Measurements from ENCODE around the gene PRLR. TPM values are rescaled to one million over a fixed set of nuclear protein-coding genes. Genes with fewer than 3 reads are reported as not detected.

The PRLR gene
- total and polyA plus RNA-seq, 2 of the 8 experiments (the other 6 are each of a cell fraction or from before 2014, with no cell fraction given), result 0.53 to 2.5 TPM

- H3K27me3 ChIP-seq (replicated peaks in 1 of 4; ENCODE audit: control insufficient read depth in 3 of 4, extremely low read depth in 1 of 4, insufficient read depth in 3 of 4, low read length in 3 of 4), result no peaks in the 10 kb centered on the region
- no peak overlapping the region for H3K27ac ChIP-seq (ENCODE audit: low read depth, low read length)
- H4K20me1 ChIP-seq (replicated peaks in 1 of 2; ENCODE audit: control insufficient read depth in 1 of 2, insufficient read depth in 2 of 2, low read length in 2 of 2), result no peaks in the 10 kb centered on the region
- WGBS, 2 experiments (ENCODE audit: extremely low coverage in 1 of 2, insufficient coverage in 1 of 2, insufficient read length in 1 of 2, insufficient replicate concordance in 2 of 2, low coverage in 1 of 2, low lambda C conversion rate in 2 of 2, missing lambda C conversion rate in 1 of 2), result 97% methylated on average over 3 of the region's 3 CpGs; no CpG with 5 or more reads in 1 of the 2 experiments
- H3K18ac ChIP-seq (ENCODE audit: extremely low read depth, low read length), result no peak overlapping the region
- H3K4me3 ChIP-seq (ENCODE audit: extremely low read depth in 1 of 4, insufficient read depth in 2 of 4, low read depth in 3 of 4, low read length in 4 of 4), result no peak overlapping the region
- H3K23ac ChIP-seq (ENCODE audit: insufficient read length), result no peak overlapping the region
- H3K56ac ChIP-seq (replicated peaks; ENCODE audit: insufficient read length, low read depth, low read length), result no peak overlapping the region
- H2AK5ac ChIP-seq (ENCODE audit: low read depth, low read length), result no peak overlapping the region
- H3K36me3 ChIP-seq (ENCODE audit: control insufficient read depth in 2 of 4, insufficient read depth in 4 of 4, low read length in 3 of 4), result no peaks in the 10 kb centered on the region
- no peak overlapping the region for H2BK5ac ChIP-seq (ENCODE audit: low read depth, low read length)
- H2BK15ac ChIP-seq (ENCODE audit: low read length), result no peak overlapping the region
- DNase-seq (ENCODE audit: low read depth in 1 of 2, low spot score in 2 of 2) (no peak), FAIRE-seq (no peak)
- H3K9ac ChIP-seq (replicated peaks in 1 of 4; ENCODE audit: extremely low read depth in 1 of 4, low read depth in 3 of 4, low read length in 3 of 4), result no peak overlapping the region
- no peak overlapping the region for H4K5ac ChIP-seq (ENCODE audit: insufficient read length, low read depth, low read length)
- no peaks in the 10 kb centered on the region for H3K79me2 ChIP-seq (ENCODE audit: control insufficient read depth in 1 of 2, insufficient read depth in 2 of 2, low read length in 2 of 2)
- H2AFZ ChIP-seq (ENCODE audit: low read length), result no peak overlapping the region
- no peak overlapping the region for H3K4me2 ChIP-seq (ENCODE audit: insufficient read depth in 1 of 2, low read depth in 2 of 2, low read length in 2 of 2)
- ChIA-PET CTCF (ENCODE audit: partially characterized antibody) (interaction anchor here (0.8 to 1.6 kb wide), 5 partner anchors 22 to 528 kb away, joined by 3 to 4 read pairs (median 3); no protein-coding TSS in a partner anchor), POLR2A (ENCODE audit: partially characterized antibody) (no interaction called here)
- no peaks in the 10 kb centered on the region for H3K23me2 ChIP-seq (ENCODE audit: low read depth, low read length)
- H3K4ac ChIP-seq (replicated peaks; ENCODE audit: insufficient read length, low read depth, low read length), result no peak overlapping the region
- no peak for TF ChIP-seq MAFK (IDR thresholded peaks at IDR 0.05; ENCODE audit: low read depth, low read length)
- no peak for TF ChIP-seq KDM5A (IDR thresholded peaks at IDR 0.05; ENCODE audit: low read length)
- TF ChIP-seq CTCF (IDR thresholded peaks at IDR 0.05; ENCODE audit: control extremely low read depth in 1 of 3, insufficient read depth in 1 of 3, low read depth in 1 of 3, low read length in 3 of 3), result no peak
- no peak for TF ChIP-seq BRCA1 (IDR thresholded peaks at IDR 0.05; ENCODE audit: low read depth, low read length)
- no peak for TF ChIP-seq JUN (IDR thresholded peaks at IDR 0.05; ENCODE audit: low read depth, low read length)
- no peak overlapping the region for H4K91ac ChIP-seq (replicated peaks; ENCODE audit: insufficient read length, low read length)
- H3K14ac ChIP-seq (ENCODE audit: insufficient read length), result no peak overlapping the region
- peaks cover 0 to 3% (median 0%) of the 10 kb centered on the region in 4 experiments; a peak in 1 of 7 replicates for H3K4me1 ChIP-seq (replicated peaks in 1 of 4; ENCODE audit: control insufficient read depth in 3 of 4, insufficient read depth in 4 of 4, low read length in 3 of 4)
- H2BK120ac ChIP-seq (replicated peaks; ENCODE audit: low read depth, low read length), result no peak overlapping the region
- no peaks in the 10 kb centered on the region for H3K79me1 ChIP-seq (ENCODE audit: low read depth, low read length)
- H3K9me3 ChIP-seq (ENCODE audit: insufficient read depth in 2 of 2, low read depth in 1 of 2, low read length in 1 of 2), result no peaks in the 10 kb centered on the region
- H2BK20ac ChIP-seq (ENCODE audit: low read length), result no peak overlapping the region
- H2BK12ac ChIP-seq (ENCODE audit: low read depth, low read length), result no peak overlapping the region
- H4K8ac ChIP-seq (ENCODE audit: extremely low read depth, insufficient read depth, low read length), result no peak overlapping the region
These were observed 134.1 kb downstream of the PRLR start for GRCh38 chr5:35096216-35096615.
